Muscle layer of colon (tissue), 2 donors: ENCODE data around the gene FZD2.
"Not testable (repeated sequence)": the region's sequence is repeated elsewhere in the genome, so short reads cannot be mapped to it uniquely, and the experiment has no call there.

Experiments
- H3K27ac ChIP-seq: one replicate; pipeline ENCODE4 v1.7.0; 2013; ENCODE audit warnings: low read depth, mild to moderate bottlenecking, low read length, moderate library complexity
- H3K27me3 ChIP-seq, 2 donors: one replicate each; pipeline ENCODE4 v1.7.0; 2013; ENCODE audit warnings: low read length in 2 of 2, mild to moderate bottlenecking in 2 of 2; ENCODE audit not compliant: insufficient read depth in 2 of 2, control insufficient read depth in 1 of 2
- H3K36me3 ChIP-seq: one replicate; pipeline ENCODE4 v1.7.0; 2013; ENCODE audit warnings: mild to moderate bottlenecking, low read length; ENCODE audit not compliant: insufficient read depth
- H3K4me1 ChIP-seq: one replicate; pipeline ENCODE4 v1.7.0; 2013; ENCODE audit warnings: mild to moderate bottlenecking, low read length; ENCODE audit not compliant: insufficient read depth
- H3K4me3 ChIP-seq, 2 donors: one replicate each; pipeline ENCODE4 v1.7.0; 2013; ENCODE audit warnings: low read length in 2 of 2, low read depth in 1 of 2, mild to moderate bottlenecking in 1 of 2, moderate library complexity in 1 of 2
- H3K9ac ChIP-seq: one replicate; pipeline ENCODE4 v1.7.0; 2013; ENCODE audit warnings: low read length
- H3K9me3 ChIP-seq: one replicate; pipeline ENCODE4 v1.7.0; 2013; ENCODE audit warnings: mild to moderate bottlenecking, low read length
- donor health status: abdominal sarcoma.
- donor health status: Adenocarcinoma of cecum.

FZD2 gene

GRCh38 chr17:44556832-44557606 is at the start of gene FZD2:
Gene FZD2 (plus strand): TSS chr17:44557484. CDS start chr17:44557689, 205 bp downstream.
- Histone ChIP-seq H3K27ac (peak within 1 kb of the TSS; percentile 75), H3K4me3 (peak within 1 kb of the TSS; percentile 60 to 76), H3K4me1 (peaks cover 13% of the 10 kb centered on the region), H3K9me3 (no peaks in the 10 kb centered on the region), H3K36me3 (no peaks in the 10 kb centered on the region), H3K27me3 (peaks cover 8 to 25% of the 10 kb centered on the region in 2 donors), H3K9ac (peak within 1 kb of the TSS; percentile 44)

GRCh38 chr17:44511241-44512134 is 45.8 kb upstream of the FZD2 start:
- not testable (repeated sequence) for H3K27me3 ChIP-seq, H3K36me3 ChIP-seq, H3K4me3 ChIP-seq, H3K27ac ChIP-seq, H3K4me1 ChIP-seq, H3K9ac ChIP-seq, H3K9me3 ChIP-seq

- Histone ChIP-seq H3K36me3 (no peaks in the 10 kb centered on the region), H3K4me3 (no peak overlapping the region), H3K4me1 (no peaks in the 10 kb centered on the region), H3K9ac (no peak overlapping the region), H3K9me3 (no peaks in the 10 kb centered on the region), H3K27me3 (no peaks in the 10 kb centered on the region), H3K27ac (no peak overlapping the region)
Observed at GRCh38 chr17:44518032-44518431, 39.3 kb upstream of the FZD2 start.

GRCh38 chr17:44522883-44523671 is 34.2 kb upstream of the FZD2 start:
- Histone ChIP-seq H3K27ac (no peak overlapping the region), H3K4me3 (no peak overlapping the region), H3K4me1 (no peaks in the 10 kb centered on the region), H3K9ac (no peak overlapping the region), H3K9me3 (no peaks in the 10 kb centered on the region), H3K27me3 (no peaks in the 10 kb centered on the region), H3K36me3 (no peaks in the 10 kb centered on the region)

- Histone ChIP-seq H3K27ac (no peak overlapping the region), H3K9me3 (no peaks in the 10 kb centered on the region), H3K36me3 (no peaks in the 10 kb centered on the region), H3K4me1 (no peaks in the 10 kb centered on the region), H3K27me3 (no peaks in the 10 kb centered on the region), H3K4me3 (no peak overlapping the region), H3K9ac (no peak overlapping the region)
Observed at GRCh38 chr17:44523672-44523972, 33.7 kb upstream of the FZD2 start.

GRCh38 chr17:44527102-44527501 is 30.2 kb upstream of the FZD2 start:
- no peaks in the 10 kb centered on the region for H3K36me3 ChIP-seq
- no peaks in the 10 kb centered on the region for H3K4me1 ChIP-seq
- H3K27ac ChIP-seq: no peak overlapping the region
- H3K4me3 ChIP-seq: no peak overlapping the region
- H3K9ac ChIP-seq: no peak overlapping the region
- H3K27me3 ChIP-seq: no peaks in the 10 kb centered on the region
- H3K9me3 ChIP-seq: no peaks in the 10 kb centered on the region

- no peak overlapping the region for H3K4me3 ChIP-seq
- H3K4me1 ChIP-seq: no peaks in the 10 kb centered on the region
- H3K27me3 ChIP-seq: no peaks in the 10 kb centered on the region
- H3K9ac ChIP-seq: no peak overlapping the region
- H3K36me3 ChIP-seq: no peaks in the 10 kb centered on the region
- H3K9me3 ChIP-seq: no peaks in the 10 kb centered on the region
- H3K27ac ChIP-seq: no peak overlapping the region
Observed at GRCh38 chr17:44527954-44528353, 29.3 kb upstream of the FZD2 start.

GRCh38 chr17:44529864-44530263 is 27.4 kb upstream of the FZD2 start:
- H3K27me3 ChIP-seq: no peaks in the 10 kb centered on the region
- no peaks in the 10 kb centered on the region for H3K36me3 ChIP-seq
- H3K4me3 ChIP-seq: no peak overlapping the region
- H3K9ac ChIP-seq: no peak overlapping the region
- no peak overlapping the region for H3K27ac ChIP-seq
- H3K9me3 ChIP-seq: no peaks in the 10 kb centered on the region
- H3K4me1 ChIP-seq: peaks cover 12% of the 10 kb centered on the region

- Histone ChIP-seq H3K9ac (no peak overlapping the region), H3K27me3 (no peaks in the 10 kb centered on the region), H3K4me1 (peaks cover 12% of the 10 kb centered on the region), H3K27ac (no peak overlapping the region), H3K9me3 (no peaks in the 10 kb centered on the region), H3K4me3 (no peak overlapping the region), H3K36me3 (no peaks in the 10 kb centered on the region)
Observed at GRCh38 chr17:44530896-44531418, 26.3 kb upstream of the FZD2 start.

- no peaks in the 10 kb centered on the region for H3K36me3 ChIP-seq
- no peak overlapping the region for H3K9ac ChIP-seq
- no peaks in the 10 kb centered on the region for H3K27me3 ChIP-seq
- peak overlapping the region; percentile 67 for H3K27ac ChIP-seq
- no peaks in the 10 kb centered on the region for H3K9me3 ChIP-seq
- peaks cover 12% of the 10 kb centered on the region for H3K4me1 ChIP-seq
- peak overlapping the region in 1 of 2 donors; percentile 12 for H3K4me3 ChIP-seq
Observed at GRCh38 chr17:44533533-44534246, 23.6 kb upstream of the FZD2 start.
